Activated naive CD8-positive, alpha-beta T cell treated with anti-CD3 and anti-CD28 coated beads for 36 hours (primary cell): ENCODE results near the gene CARD19. TPM values are rescaled to one million over a fixed set of nuclear protein-coding genes. Genes with fewer than 3 reads are reported as not detected.
A peak's percentile ranks its signal among the peaks of the same experiment; 100 is the strongest.

ENCODE experiments used
- DNase-seq: peaks from one replicate; pipeline ENCODE4 v3.0.0; 2021
- H3K27ac Mint-ChIP-seq: one replicate; pipeline ENCODE4 v1.8.0; 2022; ENCODE audit warnings: mild to moderate bottlenecking, moderate library complexity, mixed read lengths
- H3K27me3 Mint-ChIP-seq: one replicate; pipeline ENCODE4 v1.8.0; 2022; ENCODE audit warnings: mild to moderate bottlenecking, mixed read lengths
- H3K36me3 Mint-ChIP-seq: one replicate; pipeline ENCODE4 v1.8.0; 2021; ENCODE audit warnings: mild to moderate bottlenecking, mixed read lengths
- H3K4me1 Mint-ChIP-seq: one replicate; pipeline ENCODE4 v1.8.0; 2021; ENCODE audit warnings: mixed read lengths
- H3K4me3 Mint-ChIP-seq: one replicate; pipeline ENCODE4 v1.8.0; 2022; ENCODE audit warnings: mild to moderate bottlenecking, moderate library complexity, mixed read lengths
- H3K9me3 Mint-ChIP-seq: one replicate; pipeline ENCODE4 v1.8.0; 2022; ENCODE audit warnings: mixed read lengths
- total RNA-seq, 2 experiments: library from RNA; stranded (reverse); gene quantifications; one replicate each; pipeline ENCODE4 v1.2.3, GENCODE V29; 2021

The CARD19 gene, protein sequence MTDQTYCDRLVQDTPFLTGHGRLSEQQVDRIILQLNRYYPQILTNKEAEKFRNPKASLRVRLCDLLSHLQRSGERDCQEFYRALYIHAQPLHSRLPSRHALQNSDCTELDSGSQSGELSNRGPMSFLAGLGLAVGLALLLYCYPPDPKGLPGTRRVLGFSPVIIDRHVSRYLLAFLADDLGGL
- total RNA-seq: 10 to 100 TPM; 36.5 to 38.6 TPM

DNA sequence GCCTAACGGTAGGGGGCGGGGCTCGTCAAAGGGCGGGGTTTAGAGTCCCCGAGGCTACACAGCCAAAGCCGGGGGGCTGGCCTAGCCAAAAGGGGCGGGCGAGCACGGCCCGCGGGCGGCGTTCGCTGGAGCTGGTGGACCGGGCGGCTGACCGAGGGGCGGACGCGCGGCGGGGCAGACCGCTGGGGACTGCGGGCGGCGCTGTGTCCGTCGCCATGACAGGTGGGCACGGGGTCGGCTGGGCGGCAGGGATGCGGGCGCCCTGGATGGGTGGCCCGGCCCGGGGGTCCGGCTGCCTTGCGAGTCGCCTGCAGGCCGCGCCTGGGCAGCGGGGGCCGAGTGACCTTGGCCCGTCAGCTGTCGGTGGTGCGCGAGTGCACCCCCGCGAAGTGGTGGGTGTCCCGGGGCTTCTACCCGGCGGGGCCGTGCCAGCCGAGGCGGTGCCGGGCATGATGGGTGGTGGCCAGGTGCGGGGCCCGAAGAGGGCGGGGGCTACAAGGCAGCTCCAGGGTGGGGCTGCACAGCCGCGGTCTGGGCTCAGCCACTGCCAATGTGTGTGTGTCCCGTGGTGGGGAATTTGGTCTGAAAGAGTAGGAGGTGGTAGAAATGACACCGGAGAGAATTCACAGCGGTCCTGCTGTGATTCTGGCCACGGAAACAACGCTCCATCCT, at the start of gene CARD19:
CARD19 (plus strand) TSS at position 87 of the 672 bp plus-strand sequence; CDS start at position 216, 129 bp downstream.
- H3K4me1 Mint-ChIP-seq: peaks cover 68% of the 10 kb centered on the region
- no peaks in the 10 kb centered on the region for H3K27me3 Mint-ChIP-seq
- peak within 1 kb of the TSS; percentile 95 for H3K27ac Mint-ChIP-seq
- peak within 1 kb of the TSS; percentile 86 for H3K4me3 Mint-ChIP-seq
- peak; percentile 56 for DNase-seq
- peaks cover 12% of the 10 kb centered on the region for H3K9me3 Mint-ChIP-seq
- peaks cover 19% of the 10 kb centered on the region for H3K36me3 Mint-ChIP-seq

DNA sequence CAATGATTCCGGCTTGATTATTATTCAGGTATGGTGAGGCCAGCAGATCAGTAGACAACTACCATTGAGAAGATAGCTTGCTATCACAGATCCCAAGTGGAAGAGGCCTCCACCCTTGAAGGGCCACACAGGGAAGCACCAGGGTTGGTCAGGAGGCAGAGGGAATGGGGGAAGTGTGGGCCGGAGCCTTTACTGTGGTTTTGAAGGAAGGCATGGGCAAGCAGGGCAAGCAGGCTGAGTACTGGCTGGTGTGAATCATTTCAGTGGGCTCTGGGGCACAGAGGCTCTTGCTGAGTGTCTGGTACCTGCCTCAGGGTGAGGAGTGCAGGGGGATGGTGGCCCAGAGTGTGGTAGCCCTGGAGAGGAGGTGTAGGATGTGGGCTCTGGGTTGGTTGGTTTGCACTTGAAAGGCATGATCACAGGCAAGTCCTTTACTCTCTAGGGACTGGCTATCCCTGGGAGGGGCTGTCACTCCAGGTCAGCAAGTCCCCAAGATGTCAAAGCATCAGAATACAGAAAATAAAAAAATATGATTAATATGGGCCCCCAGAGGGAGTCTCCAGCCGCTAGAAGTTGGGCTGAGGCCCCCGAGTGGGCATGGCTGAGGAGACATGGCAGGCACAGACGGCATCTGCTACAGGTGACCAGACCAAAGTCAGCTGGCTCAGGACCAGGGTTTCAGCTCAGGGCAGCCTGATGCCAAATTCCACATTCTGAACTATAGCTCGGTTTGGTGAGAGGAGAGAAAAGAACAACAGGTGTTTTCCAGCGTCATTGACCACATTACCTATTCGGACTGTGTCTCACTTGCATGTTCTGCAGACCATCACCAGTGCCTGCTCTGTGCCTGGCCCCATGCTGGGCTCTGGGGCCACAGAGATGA, 47.2 kb upstream of the CARD19 start:
- peaks cover 14% of the 10 kb centered on the region for H3K4me1 Mint-ChIP-seq
- DNase-seq: no peak
- H3K27ac Mint-ChIP-seq: no peak overlapping the region
- no peaks in the 10 kb centered on the region for H3K9me3 Mint-ChIP-seq
- no peaks in the 10 kb centered on the region for H3K27me3 Mint-ChIP-seq
- no peaks in the 10 kb centered on the region for H3K36me3 Mint-ChIP-seq
- H3K4me3 Mint-ChIP-seq: no peak overlapping the region

DNA sequence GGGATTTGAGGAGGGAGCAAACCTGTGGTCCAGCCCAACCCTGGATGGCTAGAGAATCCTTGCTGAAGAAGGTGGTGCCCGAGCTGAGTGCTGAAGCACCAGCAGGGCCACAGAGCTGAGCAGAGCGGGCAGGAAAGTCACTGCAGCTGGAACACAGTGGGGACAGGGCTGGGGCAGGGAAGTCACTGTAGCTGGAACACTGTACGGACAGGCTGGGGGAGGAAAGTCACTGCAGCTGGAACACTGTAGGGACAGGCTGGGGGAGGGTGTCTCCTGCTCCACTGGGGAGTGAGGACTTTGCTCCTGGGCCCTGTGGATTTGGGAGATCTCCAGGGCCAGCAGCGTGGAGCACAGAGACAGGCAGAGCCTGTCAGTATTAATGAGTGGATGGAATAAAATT, 46.5 kb upstream of the CARD19 start:
- H3K4me3 Mint-ChIP-seq: no peak overlapping the region

DNA sequence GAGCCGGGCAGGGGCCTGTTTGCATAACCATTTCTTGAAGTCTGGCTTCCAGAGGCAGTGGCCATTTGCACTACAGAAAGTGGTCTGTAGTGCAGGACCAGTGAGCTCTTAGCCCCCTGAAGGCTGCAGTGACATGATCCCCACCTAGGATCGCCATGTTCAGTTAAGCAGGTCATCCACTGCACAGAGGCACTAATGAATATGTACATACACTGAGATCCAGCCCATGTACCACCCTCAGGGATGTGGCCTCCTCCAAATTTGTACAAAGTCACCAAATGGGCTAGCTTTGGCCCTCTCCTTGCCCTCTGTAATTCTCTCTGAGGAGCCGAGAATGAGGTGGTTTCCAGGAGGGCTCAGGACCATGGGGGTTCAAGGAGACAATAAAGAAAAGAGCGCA, 45.8 kb upstream of the CARD19 start:
- no peak overlapping the region for H3K27ac Mint-ChIP-seq
- DNase-seq: no peak
- H3K4me3 Mint-ChIP-seq: no peak overlapping the region
- H3K4me1 Mint-ChIP-seq: peaks cover 17% of the 10 kb centered on the region
- no peaks in the 10 kb centered on the region for H3K9me3 Mint-ChIP-seq
- no peaks in the 10 kb centered on the region for H3K27me3 Mint-ChIP-seq
- no peaks in the 10 kb centered on the region for H3K36me3 Mint-ChIP-seq

More for the DNA sequence above, 46.5 kb upstream of the CARD19 start:
- Mint-ChIP-seq H3K9me3 (no peaks in the 10 kb centered on the region), H3K36me3 (no peaks in the 10 kb centered on the region), H3K27ac (no peak overlapping the region), H3K4me1 (peaks cover 14% of the 10 kb centered on the region), H3K27me3 (no peaks in the 10 kb centered on the region)
- no peak for DNase-seq

DNA sequence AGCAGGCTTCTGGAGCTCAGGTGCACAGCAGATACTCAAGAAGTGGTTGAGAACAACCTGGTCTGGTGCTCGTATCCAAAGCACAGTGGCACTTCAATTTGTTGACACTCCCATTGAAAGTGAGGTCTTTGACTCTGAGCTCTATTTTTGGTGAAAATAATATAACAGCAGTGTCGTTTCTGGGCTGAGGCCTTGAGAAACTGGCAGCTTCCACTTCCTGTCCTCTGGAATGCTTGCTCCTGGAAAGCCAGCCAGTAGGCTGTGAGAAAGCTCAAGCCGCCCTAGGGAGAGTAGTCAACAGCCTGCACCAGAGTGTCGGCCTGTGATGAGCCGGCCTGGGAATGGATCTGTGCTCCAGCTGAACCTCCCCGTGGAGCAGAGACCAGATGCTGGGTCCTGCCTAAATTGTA, 44.3 kb upstream of the CARD19 start:
- Mint-ChIP-seq H3K4me3 (no peak overlapping the region), H3K27me3 (no peaks in the 10 kb centered on the region), H3K9me3 (no peaks in the 10 kb centered on the region), H3K27ac (no peak overlapping the region), H3K4me1 (peaks cover 17% of the 10 kb centered on the region), H3K36me3 (no peaks in the 10 kb centered on the region)
- DNase-seq: no peak

DNA sequence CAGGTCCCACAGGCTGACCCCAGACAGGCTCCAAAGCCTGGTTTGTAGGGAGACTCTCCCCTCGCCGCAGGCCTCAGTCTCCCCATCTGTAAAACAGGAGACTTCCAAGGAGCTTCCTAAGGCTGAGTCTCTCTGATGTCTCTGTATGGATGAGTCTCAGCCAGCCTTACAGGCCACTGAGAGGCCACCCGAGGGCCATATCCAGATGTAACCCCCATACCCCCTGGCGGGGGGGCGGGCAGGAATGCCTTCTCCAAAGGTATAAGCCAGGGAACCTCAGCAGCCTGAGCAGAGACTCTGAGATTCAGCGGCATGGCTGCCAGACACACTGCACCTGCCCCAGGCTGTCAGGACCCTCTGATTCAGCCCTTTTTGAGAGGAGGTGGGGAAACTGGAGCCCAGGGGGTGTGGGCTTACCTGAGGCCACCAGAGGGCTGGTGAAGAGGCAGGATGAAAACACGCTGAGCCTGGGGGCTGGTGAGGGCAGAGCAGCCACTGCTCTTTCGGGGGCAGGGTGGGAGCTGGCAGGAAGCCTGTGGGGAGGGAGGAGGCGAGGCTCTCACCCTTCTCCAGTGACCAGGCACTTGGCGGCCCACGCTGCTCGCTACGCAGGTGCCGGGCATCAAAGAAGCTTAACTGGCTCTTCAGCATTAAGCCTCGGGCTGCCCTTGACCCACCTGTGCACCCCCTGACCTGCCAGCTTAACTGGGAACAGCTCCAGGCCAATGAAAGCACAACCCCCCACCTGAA, 43.1 kb upstream of the CARD19 start:
- Mint-ChIP-seq H3K9me3 (no peaks in the 10 kb centered on the region), H3K36me3 (no peaks in the 10 kb centered on the region), H3K27me3 (no peaks in the 10 kb centered on the region), H3K4me1 (peaks cover 20% of the 10 kb centered on the region), H3K4me3 (no peak overlapping the region), H3K27ac (no peak overlapping the region)
- peak; percentile 33 for DNase-seq

DNA sequence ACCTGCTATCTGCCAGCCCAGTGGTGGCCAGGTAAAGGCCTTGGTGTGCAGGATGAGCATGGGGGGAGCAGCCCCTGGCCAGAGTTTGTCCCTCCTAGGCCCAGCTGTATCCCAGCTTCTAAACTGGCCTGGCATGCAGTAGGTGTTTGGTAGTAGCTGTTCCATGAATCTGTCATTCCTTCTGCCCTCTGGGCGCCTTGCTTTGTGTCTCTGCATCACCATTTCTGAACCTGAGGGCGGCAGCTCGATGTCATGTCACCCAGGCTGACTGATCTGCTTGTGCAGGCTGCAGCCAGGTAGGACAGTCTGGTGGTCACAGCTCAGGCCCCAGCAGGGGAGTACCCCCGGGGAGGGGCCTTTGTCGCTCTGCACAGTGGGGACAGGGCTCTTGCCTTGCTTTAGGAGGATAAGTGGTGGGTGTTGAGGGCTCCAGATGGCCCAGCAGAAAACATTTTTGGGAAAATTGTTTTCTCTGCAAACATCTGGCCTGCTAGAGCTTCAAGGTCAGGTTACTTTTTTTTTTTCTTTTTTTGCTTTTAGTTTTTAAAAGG, 42.2 kb upstream of the CARD19 start:
- no peaks in the 10 kb centered on the region for H3K36me3 Mint-ChIP-seq
- H3K4me1 Mint-ChIP-seq: peaks cover 20% of the 10 kb centered on the region
- H3K9me3 Mint-ChIP-seq: no peaks in the 10 kb centered on the region
- DNase-seq: no peak
- no peak overlapping the region for H3K4me3 Mint-ChIP-seq
- H3K27ac Mint-ChIP-seq: no peak overlapping the region
- no peaks in the 10 kb centered on the region for H3K27me3 Mint-ChIP-seq

DNA sequence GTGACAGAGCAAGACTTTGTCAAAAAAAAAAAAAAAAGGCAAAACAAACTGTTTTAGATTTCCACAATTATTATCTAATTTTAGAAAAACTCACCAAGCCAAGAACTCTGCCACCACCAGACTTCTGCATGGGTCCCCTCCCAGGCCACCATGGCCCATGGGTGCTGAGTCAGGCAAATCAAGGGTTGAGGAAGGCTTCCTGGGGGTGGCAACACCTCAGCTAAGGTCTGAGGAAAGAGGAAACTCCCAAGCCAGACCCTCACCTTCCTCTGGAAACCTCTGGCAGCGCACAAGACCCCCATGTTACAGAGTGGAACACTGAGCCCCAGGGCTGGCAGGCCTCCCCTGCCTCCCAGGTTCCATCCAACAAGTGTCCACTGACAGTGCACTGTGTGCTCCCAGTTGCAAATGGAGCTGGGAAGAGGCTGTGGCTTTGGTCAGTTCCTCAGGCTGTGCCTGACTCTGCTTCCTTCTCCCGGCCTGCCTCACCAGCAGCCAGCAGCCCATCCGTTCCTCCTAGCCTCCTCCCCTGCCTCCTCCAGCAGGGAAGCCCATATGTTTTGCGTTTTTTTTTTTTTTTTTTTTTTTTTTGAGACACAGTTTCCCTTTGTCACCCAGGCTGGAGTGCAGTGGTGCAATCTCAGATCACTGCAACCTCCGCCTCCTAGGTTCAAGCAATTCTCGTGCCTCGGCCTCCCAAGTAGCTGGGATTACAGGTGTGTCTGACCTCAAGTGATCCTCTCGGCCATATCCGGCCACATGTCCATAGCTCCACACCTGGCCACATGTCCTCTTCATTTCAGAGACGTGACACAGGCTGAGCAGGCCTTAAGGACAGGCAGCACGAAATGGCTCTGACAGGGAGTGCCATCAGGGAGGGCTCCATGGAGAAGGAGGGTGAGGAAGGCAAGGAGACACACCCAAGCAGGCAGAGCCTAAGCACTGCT, 41.0 kb upstream of the CARD19 start:
- H3K4me3 Mint-ChIP-seq: no peak overlapping the region

DNA sequence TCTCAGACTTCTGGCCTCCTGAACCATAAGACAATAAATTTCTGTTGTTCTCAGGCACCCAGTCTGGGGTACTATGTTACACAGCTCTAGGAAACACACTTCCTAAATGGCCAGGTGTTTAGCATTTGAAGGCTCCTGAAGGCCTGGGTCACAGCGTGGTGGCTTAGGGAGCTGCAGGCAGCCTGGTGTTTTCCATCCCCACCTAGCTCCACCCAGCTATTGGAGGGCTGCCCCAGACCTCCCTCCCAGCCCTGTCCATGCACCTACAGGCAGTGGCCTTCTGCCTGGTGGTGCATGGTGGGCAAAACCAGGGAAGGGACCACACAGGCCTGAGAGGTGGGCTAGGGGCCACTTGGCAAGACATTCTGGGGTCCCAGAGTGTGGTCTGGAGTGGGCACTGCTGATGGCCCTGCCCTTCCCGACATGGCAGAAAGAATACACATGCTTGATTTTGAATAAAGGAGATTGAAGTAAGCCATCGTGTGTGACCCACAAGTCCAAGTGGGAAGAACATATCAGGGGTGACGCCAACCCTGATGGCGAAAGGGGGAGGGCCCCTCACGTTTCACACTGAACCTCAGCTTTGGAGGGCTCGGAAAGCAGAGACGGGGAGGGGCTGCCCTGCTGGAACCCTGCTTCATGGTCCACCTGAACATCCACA, 38.8 kb upstream of the CARD19 start:
- H3K4me3 Mint-ChIP-seq: no peak overlapping the region
- H3K36me3 Mint-ChIP-seq: peaks cover 9% of the 10 kb centered on the region
- peaks cover 43% of the 10 kb centered on the region for H3K4me1 Mint-ChIP-seq
- peak overlapping the region; percentile 11 for H3K27ac Mint-ChIP-seq
- DNase-seq: no peak
- no peaks in the 10 kb centered on the region for H3K27me3 Mint-ChIP-seq
- no peaks in the 10 kb centered on the region for H3K9me3 Mint-ChIP-seq

More for the DNA sequence above, 41.0 kb upstream of the CARD19 start:
- peaks cover 22% of the 10 kb centered on the region for H3K4me1 Mint-ChIP-seq
- no peaks in the 10 kb centered on the region for H3K27me3 Mint-ChIP-seq
- no peaks in the 10 kb centered on the region for H3K36me3 Mint-ChIP-seq
- no peak overlapping the region for H3K27ac Mint-ChIP-seq
- no peaks in the 10 kb centered on the region for H3K9me3 Mint-ChIP-seq
- DNase-seq: no peak

DNA sequence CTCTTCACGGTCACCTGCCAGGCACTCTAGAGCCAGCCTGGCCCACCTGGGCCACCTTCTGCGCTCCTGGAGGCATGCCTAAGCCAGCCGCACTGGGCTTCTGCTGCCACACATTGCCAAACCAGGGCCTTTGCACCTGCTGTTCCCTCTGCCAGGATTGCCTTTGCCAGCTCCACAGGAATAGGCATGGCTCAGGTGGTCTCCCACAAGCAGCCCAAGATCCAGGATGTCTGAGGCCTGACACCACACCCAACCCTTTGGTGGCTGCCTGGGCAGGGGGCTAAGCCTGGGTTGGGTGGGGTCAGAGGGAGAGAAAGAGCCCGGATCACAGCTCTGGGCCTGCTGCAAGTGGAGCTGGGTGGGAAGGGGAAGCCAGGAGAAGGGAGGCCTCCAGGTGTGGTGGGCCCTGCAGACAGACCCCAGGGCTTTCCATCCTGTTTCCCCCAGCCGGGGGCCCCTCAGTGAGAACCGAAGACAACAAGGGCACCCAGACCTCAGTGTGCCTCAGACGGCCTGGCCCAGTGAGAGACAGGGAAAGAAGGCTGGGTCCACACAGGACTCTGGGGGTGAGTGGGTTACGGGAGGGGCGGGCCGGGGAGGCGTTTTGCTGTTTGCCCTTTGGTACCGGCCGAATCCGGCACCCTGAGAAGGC, 38.2 kb upstream of the CARD19 start:
- peak; percentile 32 for DNase-seq
- Mint-ChIP-seq H3K27me3 (no peaks in the 10 kb centered on the region), H3K9me3 (no peaks in the 10 kb centered on the region), H3K4me3 (peak overlapping the region; percentile 55), H3K27ac (peak overlapping the region; percentile 82), H3K36me3 (peaks cover 9% of the 10 kb centered on the region), H3K4me1 (peaks cover 49% of the 10 kb centered on the region)

DNA sequence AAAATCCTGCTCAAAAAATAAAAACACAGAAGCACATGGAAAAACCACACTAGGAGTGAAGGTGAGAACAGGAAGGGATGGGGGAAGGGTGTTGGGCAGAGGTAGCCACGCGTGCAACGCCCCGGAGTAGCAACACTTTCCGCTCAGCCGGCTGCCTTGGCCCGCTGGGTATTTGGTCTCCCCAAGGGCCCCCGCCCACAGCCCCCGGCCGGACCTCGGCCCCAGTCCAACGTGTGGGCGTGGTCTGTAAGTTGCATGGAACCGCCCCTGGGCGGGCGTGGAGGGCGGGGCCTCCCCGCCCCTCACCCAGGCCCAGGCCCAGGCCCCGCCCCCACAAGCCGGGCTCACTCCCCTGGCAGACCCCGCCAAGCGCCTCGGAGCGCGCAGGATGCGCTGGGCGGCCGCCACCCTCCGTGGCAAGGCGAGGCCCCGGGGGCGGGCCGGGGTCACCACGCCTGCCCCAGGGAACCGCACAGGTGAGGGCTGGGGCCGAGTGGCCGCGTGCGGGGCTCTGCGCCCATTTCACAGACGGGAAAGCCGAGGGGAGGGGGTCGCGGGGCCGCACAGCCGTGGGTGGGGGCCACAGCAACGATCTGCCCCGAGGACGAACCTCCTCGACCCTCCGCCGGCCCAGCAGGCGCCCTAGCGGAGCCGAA, 37.5 kb upstream of the CARD19 start, which contains the start of gene SUSD3:
SUSD3 (plus strand) TSS at position 347 of the 656 bp plus-strand sequence; CDS start at position 389, 42 bp downstream.
- Mint-ChIP-seq H3K9me3 (no peaks in the 10 kb centered on the region), H3K4me1 (peaks cover 48% of the 10 kb centered on the region), H3K4me3 (peak within 1 kb of the TSS; percentile 89), H3K36me3 (peaks cover 9% of the 10 kb centered on the region), H3K27me3 (no peaks in the 10 kb centered on the region), H3K27ac (peak within 1 kb of the TSS; percentile 95)
- peak; percentile 68 for DNase-seq

DNA sequence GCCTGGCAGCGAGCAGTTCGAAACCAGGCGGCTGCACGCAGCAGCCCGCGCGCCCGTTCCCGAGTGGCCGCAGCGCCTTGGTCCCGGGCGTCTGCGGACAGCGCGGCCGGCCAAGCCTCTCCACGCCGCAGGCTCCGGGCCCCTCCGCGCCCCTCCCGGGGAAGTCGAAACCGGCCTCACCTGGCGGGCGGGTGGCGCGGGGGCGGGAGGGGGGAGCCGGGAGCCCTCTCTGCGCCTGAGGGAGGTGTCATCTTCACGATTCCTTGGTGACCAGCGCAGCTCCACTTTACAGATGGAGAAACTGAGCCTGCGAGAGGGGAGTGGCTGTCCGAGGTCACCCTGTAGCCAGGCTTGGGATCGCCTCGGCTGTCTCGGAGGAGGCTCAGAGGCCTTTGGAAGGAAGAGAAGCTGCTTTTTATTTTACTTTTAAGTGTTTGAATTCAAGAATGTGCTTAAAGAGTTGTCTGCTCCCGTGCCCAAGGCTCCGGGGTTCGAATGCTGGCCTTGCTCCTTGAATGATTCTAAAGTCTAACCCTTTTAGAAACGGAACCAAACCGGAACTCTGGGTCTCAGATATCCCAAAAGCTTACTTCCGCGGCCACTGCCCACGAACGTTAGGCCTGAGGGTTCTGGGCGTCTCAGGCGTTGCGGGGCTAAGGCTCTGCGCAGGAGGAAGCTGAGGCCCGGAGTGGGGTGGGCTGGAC, 36.9 kb upstream of the CARD19 start:
- peak; percentile 41 for DNase-seq
- Mint-ChIP-seq H3K4me1 (peaks cover 48% of the 10 kb centered on the region), H3K36me3 (peaks cover 12% of the 10 kb centered on the region), H3K9me3 (no peaks in the 10 kb centered on the region), H3K27ac (peak overlapping the region; percentile 95), H3K27me3 (no peaks in the 10 kb centered on the region), H3K4me3 (peak overlapping the region; percentile 89)
